ENCODE data around the gene CELF2. TPM values are rescaled to one million over a fixed set of nuclear protein-coding genes. Genes with fewer than 3 reads are reported as not detected.

CELF2 gene
- total RNA-seq, 4 donors from 2014 or later, result 28.7 to 55.4 (median 35.0) TPM

DNA sequence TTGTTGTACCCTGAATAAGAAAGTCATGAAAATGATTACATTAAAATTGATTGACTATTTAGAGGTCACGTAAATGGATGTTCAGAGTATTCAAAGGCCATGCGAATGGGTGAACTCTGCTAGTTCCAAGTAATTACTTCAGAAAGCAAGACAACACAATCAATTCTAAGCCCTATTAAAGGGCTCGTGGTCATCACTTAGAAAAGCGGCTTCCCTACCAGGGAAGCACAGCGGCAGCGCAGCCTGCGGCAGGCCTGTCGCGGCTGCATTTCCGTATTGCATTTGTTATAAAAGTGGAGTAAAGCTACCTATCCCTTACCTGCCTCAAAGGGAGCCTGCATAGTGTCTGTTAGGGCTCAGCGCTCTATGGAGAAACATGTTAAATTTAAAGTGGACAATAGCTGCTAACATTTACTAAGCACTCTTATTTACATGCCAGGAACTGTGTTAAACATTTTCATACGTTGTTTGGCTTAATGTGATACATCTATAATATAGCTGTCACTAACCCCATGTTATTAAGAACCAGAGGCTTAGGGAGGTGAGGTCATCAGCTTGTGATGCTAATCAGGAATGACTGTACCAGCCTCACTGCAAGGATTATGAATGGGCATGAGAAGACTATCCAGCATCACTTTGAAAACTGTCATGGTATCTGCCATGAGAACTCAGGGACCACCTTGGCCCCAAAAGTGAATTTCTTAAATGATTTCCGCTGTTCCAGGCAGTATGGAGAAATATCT, 187.5 kb downstream of the CELF2 start:
- Histone ChIP-seq H3K36me3 (no peaks in the 10 kb centered on the region), H3K4me3 (replicated peaks in 1 of 3) (no peak overlapping the region), H3K27me3 (no peaks in the 10 kb centered on the region), H3K27ac (no peak overlapping the region), H3K4me1 (peaks cover under 1 to 14% of the 10 kb centered on the region in 2 donors), H3K9me3 (no peaks in the 10 kb centered on the region)
- intact Hi-C loops (cut with DNase I), result no loop called here
- WGBS, 2 donors, result 95 to 96% methylated on average over 13 of the region's 13 CpGs
- TF ChIP-seq POLR2A (IDR thresholded peaks at IDR 0.05), result no peak
- TF ChIP-seq, protein P1, sequence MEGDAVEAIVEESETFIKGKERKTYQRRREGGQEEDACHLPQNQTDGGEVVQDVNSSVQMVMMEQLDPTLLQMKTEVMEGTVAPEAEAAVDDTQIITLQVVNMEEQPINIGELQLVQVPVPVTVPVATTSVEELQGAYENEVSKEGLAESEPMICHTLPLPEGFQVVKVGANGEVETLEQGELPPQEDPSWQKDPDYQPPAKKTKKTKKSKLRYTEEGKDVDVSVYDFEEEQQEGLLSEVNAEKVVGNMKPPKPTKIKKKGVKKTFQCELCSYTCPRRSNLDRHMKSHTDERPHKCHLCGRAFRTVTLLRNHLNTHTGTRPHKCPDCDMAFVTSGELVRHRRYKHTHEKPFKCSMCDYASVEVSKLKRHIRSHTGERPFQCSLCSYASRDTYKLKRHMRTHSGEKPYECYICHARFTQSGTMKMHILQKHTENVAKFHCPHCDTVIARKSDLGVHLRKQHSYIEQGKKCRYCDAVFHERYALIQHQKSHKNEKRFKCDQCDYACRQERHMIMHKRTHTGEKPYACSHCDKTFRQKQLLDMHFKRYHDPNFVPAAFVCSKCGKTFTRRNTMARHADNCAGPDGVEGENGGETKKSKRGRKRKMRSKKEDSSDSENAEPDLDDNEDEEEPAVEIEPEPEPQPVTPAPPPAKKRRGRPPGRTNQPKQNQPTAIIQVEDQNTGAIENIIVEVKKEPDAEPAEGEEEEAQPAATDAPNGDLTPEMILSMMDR (IDR thresholded peaks at IDR 0.05), result no peak
- no peak for DNase-seq

GRCh38 chr10:11206676-11207559, 189.2 kb downstream of the CELF2 start:
- Histone ChIP-seq H3K9me3 (no peaks in the 10 kb centered on the region), H3K27me3 (no peaks in the 10 kb centered on the region), H3K27ac (no peak overlapping the region), H3K4me3 (replicated peaks in 1 of 3) (no peak overlapping the region), H3K36me3 (no peaks in the 10 kb centered on the region), H3K4me1 (peaks cover 5 to 20% of the 10 kb centered on the region in 2 donors)
- intact Hi-C loops (cut with DNase I), result no loop called here
- TF ChIP-seq, protein P1 (IDR thresholded peaks at IDR 0.05), result no peak
- TF ChIP-seq POLR2A (IDR thresholded peaks at IDR 0.05), result no peak
- DNase-seq, result no peak
- WGBS, 2 donors, result 77 to 80% methylated on average over 14 of the region's 14 CpGs

- H3K27me3 ChIP-seq, result no peaks in the 10 kb centered on the region
- H3K4me3 ChIP-seq (replicated peaks in 1 of 3), result no peak overlapping the region
- H3K36me3 ChIP-seq, result no peaks in the 10 kb centered on the region
- WGBS, 2 donors, result 96 to 97% methylated on average over 15 of the region's 15 CpGs
- no peak for TF ChIP-seq POLR2A (IDR thresholded peaks at IDR 0.05)
- TF ChIP-seq, protein P1 (IDR thresholded peaks at IDR 0.05), result no peak
- no peaks in the 10 kb centered on the region for H3K9me3 ChIP-seq
- no peak overlapping the region for H3K27ac ChIP-seq
- intact Hi-C loops (cut with DNase I), result no loop called here
- H3K4me1 ChIP-seq, result peaks cover 7 to 26% of the 10 kb centered on the region in 2 donors
- DNase-seq, result no peak
Observed at GRCh38 chr10:11207560-11207844, 189.8 kb downstream of the CELF2 start.

GRCh38 chr10:11208243-11208642, 190.6 kb downstream of the CELF2 start:
- Histone ChIP-seq H3K4me1 (peaks cover 13 to 34% of the 10 kb centered on the region in 2 donors), H3K27me3 (no peaks in the 10 kb centered on the region), H3K9me3 (no peaks in the 10 kb centered on the region), H3K36me3 (no peaks in the 10 kb centered on the region), H3K4me3 (replicated peaks in 1 of 3) (no peak overlapping the region), H3K27ac (no peak overlapping the region)
- no peak for DNase-seq
- no peak for TF ChIP-seq POLR2A (IDR thresholded peaks at IDR 0.05)
- TF ChIP-seq, protein P1 (IDR thresholded peaks at IDR 0.05), result no peak
- 94 to 97% methylated on average over 8 of the region's 8 CpGs for WGBS, 2 donors
- intact Hi-C loops (cut with DNase I), result no loop called here

Measured in thyroid gland (tissue), 4 donors.